HepG2 (cell line): ENCODE data around the gene SLC24A4. TPM values are rescaled to one million over a fixed set of nuclear protein-coding genes. Genes with fewer than 3 reads are reported as not detected.

Source experiments
- ATAC-seq: fragments of 200-7000 bp; cut with Tn5 transposase; 3 replicates; pipeline ENCODE4 v1.9.1; 2020; ENCODE audit warnings: mild to moderate bottlenecking, moderate library complexity
- BruUV-seq: library from RNA; stranded (reverse); fragments of 400-500 nt; replicated peaks from 2 replicates; lab custom pipeline; 2021; lab: Mats Ljungman, UMichigan
- CTCF ChIA-PET: fragments of 300-600 bp; formaldehyde crosslinking; extraction: SDS; loops from one replicate; lab custom pipeline; 2021; ENCODE audit warnings: low total read pairs, inconsistent platforms, low intra/inter-chr PET ratio; lab: Yijun Ruan, JAX
- POLR2A ChIA-PET: fragments of 350-600 bp; sonication (Branson Sonifier 250); formaldehyde crosslinking; loops from one replicate; lab custom pipeline; 2020; ENCODE audit warnings: antibody characterized with exemption, inconsistent platforms; lab: Yijun Ruan, JAX
- DNase-seq: peaks from one replicate; pipeline ENCODE4 v3.0.0-alpha.2; 2015; ENCODE audit warnings: low spot score
- FAIRE-seq: peaks from 3 replicates; lab custom pipeline; 2011; peaks lifted over from hg19 to GRCh38; lab: Jason Lieb, UNC
- H2AFZ ChIP-seq: one replicate; pipeline ENCODE4 v1.6.1; 2011; ENCODE audit warnings: low read length, inconsistent platforms
- H3K27ac ChIP-seq: fragments of 300-600 bp; 3 replicates; pipeline ENCODE4 v1.8.0; 2011; ENCODE audit warnings: mixed run types, mild to moderate bottlenecking, mixed read lengths, low read length, inconsistent platforms; ENCODE audit not compliant: insufficient read depth; ENCODE audit errors: extremely low read length
- H3K27me3 ChIP-seq, 2 experiments: fragments of 200-600 bp in 1 of 2; 2 replicates in 1 of 2; 3 replicates in 1 of 2; pipeline versions ENCODE4 v1.6.0 to v1.8.0; 2011; ENCODE audit warnings: low read length in 2 of 2, mild to moderate bottlenecking in 2 of 2, moderate library complexity in 2 of 2, inconsistent platforms in 1 of 2; ENCODE audit not compliant: insufficient read depth in 2 of 2, control insufficient read depth in 1 of 2
- H3K36me3 ChIP-seq, 2 experiments: fragments of 200-600 bp in 1 of 2; replicated peaks in 1 of 2; 2 replicates in 1 of 2; 3 replicates in 1 of 2; pipeline versions ENCODE4 v1.5.1 to v1.8.0; 2011; ENCODE audit warnings: low read length in 2 of 2, inconsistent platforms in 1 of 2; ENCODE audit not compliant: insufficient read depth in 2 of 2, control insufficient read depth in 1 of 2
- H3K4me1 ChIP-seq: 2 replicates; pipeline ENCODE4 v1.5.1; 2012; ENCODE audit warnings: low read length, inconsistent platforms; ENCODE audit not compliant: insufficient read depth
- H3K4me2 ChIP-seq: 2 replicates; pipeline ENCODE4 v1.6.0; 2011; ENCODE audit warnings: low read depth, low read length, inconsistent platforms
- H3K4me3 ChIP-seq, 3 experiments: fragments of 200-600 bp in 1 of 3; sonication (generic), shearing (Covaris generic) in 1 of 3; replicated peaks in 1 of 3; 2 replicates each; pipeline ENCODE4 v1.5.1; 2011 to 2016; ENCODE audit warnings: low read length in 3 of 3, inconsistent platforms in 2 of 3, low read depth in 2 of 3, mild to moderate bottlenecking in 2 of 3, control low read depth in 1 of 3, mixed read lengths in 1 of 3; ENCODE audit not compliant: insufficient read depth in 1 of 3
- H3K79me2 ChIP-seq: one replicate; pipeline ENCODE4 v1.6.1; 2011; ENCODE audit warnings: low read length, inconsistent platforms; ENCODE audit not compliant: insufficient read depth
- H3K9ac ChIP-seq: 2 replicates; pipeline ENCODE4 v1.6.0; 2011; ENCODE audit warnings: mild to moderate bottlenecking, low read depth, low read length, inconsistent platforms; ENCODE audit not compliant: insufficient read depth
- H3K9me3 ChIP-seq: 2 replicates; pipeline ENCODE4 v1.5.1; 2012; ENCODE audit warnings: mild to moderate bottlenecking, low read length
- H4K20me1 ChIP-seq: 2 replicates; pipeline ENCODE4 v1.6.0; 2011; ENCODE audit warnings: inconsistent platforms, mild to moderate bottlenecking, low read length, moderate library complexity; ENCODE audit not compliant: insufficient read depth
- AGO2 ChIP-seq: fragments of 200-400 bp; formaldehyde crosslinking; optimal IDR thresholded peaks from 2 replicates; pipeline ENCODE3; 2017; ENCODE audit warnings: mild to moderate bottlenecking, low read depth, low read length, moderate library complexity
- AHR ChIP-seq: IDR thresholded peaks from 2 replicates; pipeline ENCODE4 v1.6.1; 2018; ENCODE audit warnings: missing genetic modification reagents, missing compliant biosample characterization
- CREM ChIP-seq, 2 experiments: sonication (generic) in 1 of 2; formaldehyde crosslinking in 1 of 2; IDR thresholded peaks; 2 replicates each; pipeline versions ENCODE4 v1.4.0 to v1.6.1; 2016 to 2020; ENCODE audit warnings: antibody characterized with exemption in 1 of 2, mild to moderate bottlenecking in 1 of 2, missing genetic modification reagents in 1 of 2
- HINFP ChIP-seq: sonication (generic); formaldehyde crosslinking; IDR thresholded peaks from 2 replicates; pipeline ENCODE4 v1.4.0; 2020; ENCODE audit warnings: low read depth, mild to moderate bottlenecking, missing genetic modification reagents
- KLF13 ChIP-seq: sonication (generic); formaldehyde crosslinking; IDR thresholded peaks from 2 replicates; pipeline ENCODE4 v1.4.0; 2020; ENCODE audit warnings: mild to moderate bottlenecking, missing genetic modification reagents
- MIER3 ChIP-seq: IDR thresholded peaks from 2 replicates; pipeline ENCODE4 v1.6.1; 2016; ENCODE audit warnings: missing compliant biosample characterization, borderline replicate concordance
- PATZ1 ChIP-seq: sonication (generic); formaldehyde crosslinking; IDR thresholded peaks from 2 replicates; pipeline ENCODE4 v1.4.0; 2020; ENCODE audit warnings: missing genetic modification reagents
- PRMT3 ChIP-seq: sonication (generic); formaldehyde crosslinking; IDR thresholded peaks from 2 replicates; pipeline ENCODE4 v1.8.1; 2022; ENCODE audit warnings: low read depth, mild to moderate bottlenecking, moderate library complexity, missing genetic modification reagents, borderline replicate concordance
- SMC3 ChIP-seq: IDR thresholded peaks from 2 replicates; pipeline ENCODE4 v1.6.1; 2011; ENCODE audit warnings: low read length, improper control_type of control experiment
- SP140L ChIP-seq: sonication (generic); formaldehyde crosslinking; IDR thresholded peaks from 2 replicates; pipeline ENCODE4 v1.4.0; 2020; ENCODE audit warnings: missing genetic modification reagents, borderline replicate concordance
- STAT5B ChIP-seq: sonication (generic); formaldehyde crosslinking; IDR thresholded peaks from 2 replicates; pipeline ENCODE4 v1.4.0; 2020; ENCODE audit warnings: missing genetic modification reagents
- YY1 ChIP-seq: IDR thresholded peaks from 2 replicates; pipeline ENCODE4 v1.6.1; 2011; ENCODE audit warnings: low read length, low read depth, moderate library complexity, mild to moderate bottlenecking; ENCODE audit not compliant: insufficient read depth, insufficient replicate concordance
- ZEB1 ChIP-seq: IDR thresholded peaks from 2 replicates; pipeline ENCODE4 v1.6.1; 2012; ENCODE audit warnings: mild to moderate bottlenecking, low read depth, inconsistent platforms; ENCODE audit not compliant: insufficient replicate concordance
- ZNF143 ChIP-seq: sonication (generic); formaldehyde crosslinking; IDR thresholded peaks from 2 replicates; pipeline ENCODE4 v1.4.0; 2020; ENCODE audit warnings: missing genetic modification reagents
- ZNF18 ChIP-seq: sonication (generic); formaldehyde crosslinking; IDR thresholded peaks from 2 replicates; pipeline ENCODE4 v1.8.0; 2022; ENCODE audit warnings: mild to moderate bottlenecking, missing genetic modification reagents; ENCODE audit not compliant: insufficient replicate concordance
- ZNF205 ChIP-seq: IDR thresholded peaks from 2 replicates; pipeline ENCODE4 v1.6.1; 2018; ENCODE audit warnings: missing biosample characterization, missing genetic modification reagents
- ZNF558 ChIP-seq: sonication (generic); formaldehyde crosslinking; IDR thresholded peaks from 2 replicates; pipeline ENCODE4 v1.9.0; 2022; ENCODE audit warnings: mild to moderate bottlenecking, missing genetic modification reagents, borderline replicate concordance
- ZNF629 ChIP-seq: sonication (generic); formaldehyde crosslinking; conservative IDR thresholded peaks from 2 replicates; pipeline ENCODE4 v1.5.0; 2020; ENCODE audit warnings: missing genetic modification reagents
- ZNF737 ChIP-seq: sonication (generic); formaldehyde crosslinking; IDR thresholded peaks from 2 replicates; pipeline ENCODE4 v1.5.0; 2020; ENCODE audit warnings: missing genetic modification reagents, mild to moderate bottlenecking, borderline replicate concordance
- ZNF772 ChIP-seq: sonication (generic); formaldehyde crosslinking; IDR thresholded peaks from 2 replicates; pipeline ENCODE4 v1.5.0; 2020; ENCODE audit warnings: mild to moderate bottlenecking, missing genetic modification reagents
- WGBS: methylation state at CpG from one replicate; pipeline ENCODE4 v1.1.6; 2017; ENCODE audit warnings: low lambda C conversion rate; 5-methylcytosine and 5-hydroxymethylcytosine counted together
- in situ Hi-C: cut with HindIII; loops from 2 replicates; pipeline ENCODE4 v1.10.0; 2017; ENCODE audit warnings: low pct_unique_long_range_greater_than_20kb; ENCODE audit not compliant: extremely low pct_ligation_motif_present
- intact Hi-C: fragments of 100-400 bp; cut with micrococcal nuclease; formaldehyde crosslinking; loops from one replicate; pipeline ENCODE4 v1.10.0; 2022; ENCODE audit not compliant: unreplicated experiment
- polyA plus RNA-seq, 8 experiments: library from polyadenylated mRNA; depleted of rRNA in 3 of 8; stranded (reverse) in 7 of 8; unstranded in 1 of 8; fragments of >200 nt; fragmentation: Illumina TruSeq in 4 of 8; extraction: Trizol in 4 of 8; gene quantifications; 2 replicates each; pipeline versions ENCODE4 v1.2.1 to v1.2.3, GENCODE V29; 2011 to 2016; ENCODE audit warnings: low read depth in 4 of 8, missing spikeins in 1 of 8, mixed read lengths in 1 of 8; ENCODE audit not compliant: insufficient read depth in 1 of 8
- total RNA-seq, 5 experiments: library from RNA; depleted of rRNA; stranded (reverse); fragments of >200 nt; fragmentation: Illumina TruSeq; extraction: Trizol; gene quantifications; 2 replicates each; pipeline ENCODE4 v1.2.3, GENCODE V29; 2016; ENCODE audit warnings: low read depth in 1 of 5

The SLC24A4 gene
- total and polyA plus RNA-seq, 2 of the 13 experiments (the other 11 are each of a cell fraction or from before 2014, with no cell fraction given) = not detected

GRCh38 chr14:92273166-92273565 lies 49.8 kb upstream of the SLC24A4 start:
- H2AFZ ChIP-seq = no peak overlapping the region
- FAIRE-seq = no peak
- no peaks in the 10 kb centered on the region for H3K79me2 ChIP-seq
- ATAC-seq = no peak
- ChIA-PET CTCF (no interaction called here), POLR2A (no interaction called here)
- H3K9me3 ChIP-seq = no peaks in the 10 kb centered on the region
- peaks cover 0 to 14% of the 10 kb centered on the region in 2 experiments; a peak in 3 of 5 replicates for H3K27me3 ChIP-seq
- no peak overlapping the region for H3K27ac ChIP-seq
- TF ChIP-seq ZNF629 (CRISPR knock-in tag) (no peak), CREM (IDR thresholded peaks at IDR 0.05) (no peak), CREM (CRISPR knock-in tag; IDR thresholded peaks at IDR 0.05) (no peak), MIER3 (CRISPR knock-in tag) (no peak), SP140L (CRISPR knock-in tag) (no peak), PRMT3 (no peak), AHR (CRISPR knock-in tag) (no peak), ZEB1 (no peak), ZNF18 (CRISPR knock-in tag) (no peak), HINFP (CRISPR knock-in tag) (no peak), KLF13 (no peak), ZNF143 (CRISPR knock-in tag) (no peak), ZNF737 (no peak), AGO2 (no peak), YY1 (no peak), PATZ1 (CRISPR knock-in tag) (no peak), ZNF205 (no peak), ZNF558 (CRISPR knock-in tag) (no peak), STAT5B (CRISPR knock-in tag) (no peak), ZNF772 (CRISPR knock-in tag) (no peak), SMC3 (no peak)
- BruUV-seq = no TSS peak
- in situ Hi-C loops = no loop called here
- H3K9ac ChIP-seq = no peak overlapping the region
- DNase-seq = no peak
- intact Hi-C loops = no loop called here
- no peaks in the 10 kb centered on the region for H3K4me1 ChIP-seq
- WGBS = 2% methylated on average over 2 of the region's 2 CpGs
- no peak overlapping the region for H3K4me3 ChIP-seq
- no peaks in the 10 kb centered on the region for H3K36me3 ChIP-seq
- no peaks in the 10 kb centered on the region for H4K20me1 ChIP-seq
- no peak overlapping the region for H3K4me2 ChIP-seq
